Natural killer cell (primary cell): ENCODE measurements around the gene PRKN. TPM values are rescaled to one million over a fixed set of nuclear protein-coding genes. Genes with fewer than 3 reads are reported as not detected.
"Not testable (repeated sequence)": the region's sequence is repeated elsewhere in the genome, so short reads cannot be mapped to it uniquely, and the experiment has no call there.

Source experiments
- ATAC-seq, 3 donors: fragments of 150-1000 bp in 2 of 3; fragments of 200-7000 bp in 1 of 3; cut with Tn5 transposase; 1 replicate in 1 of 3; 2 replicates in 2 of 3; pipeline ENCODE4 v1.10.0; 2021; ENCODE audit warnings: mild to moderate bottlenecking in 2 of 3, moderate library complexity in 2 of 3
- DNase-seq, 2 donors: peaks; one replicate each; pipeline versions ENCODE4 v3.0.0 to v3.0.0-alpha.2; 2013 to 2021; ENCODE audit warnings: mixed read lengths in 1 of 2
- H3K27ac ChIP-seq: one replicate; pipeline ENCODE4 v1.5.1; 2013; ENCODE audit warnings: mild to moderate bottlenecking, low read length
- H3K27me3 ChIP-seq: one replicate; pipeline ENCODE4 v1.6.1; 2013; ENCODE audit warnings: low read length; ENCODE audit not compliant: control insufficient read depth, insufficient read depth
- H3K36me3 ChIP-seq: one replicate; pipeline ENCODE4 v1.6.1; 2013; ENCODE audit warnings: low read length; ENCODE audit not compliant: control insufficient read depth, insufficient read depth
- H3K4me1 ChIP-seq: one replicate; pipeline ENCODE4 v1.6.1; 2013; ENCODE audit warnings: low read length; ENCODE audit not compliant: control insufficient read depth, insufficient read depth
- H3K4me3 ChIP-seq: one replicate; pipeline ENCODE4 v1.5.1; 2013; ENCODE audit warnings: low read length
- H3K9me3 ChIP-seq: one replicate; pipeline ENCODE4 v1.6.1; 2013; ENCODE audit warnings: low read length; ENCODE audit not compliant: control insufficient read depth, insufficient read depth
- H3K27ac Mint-ChIP-seq, 2 donors: one replicate each; pipeline ENCODE4 v1.8.0; 2022; ENCODE audit warnings: mild to moderate bottlenecking in 2 of 2, mixed read lengths in 2 of 2, moderate library complexity in 1 of 2
- H3K27me3 Mint-ChIP-seq, 2 donors: one replicate each; pipeline ENCODE4 v1.8.0; 2022; ENCODE audit warnings: low read depth in 2 of 2, mixed read lengths in 2 of 2
- H3K36me3 Mint-ChIP-seq: one replicate; pipeline ENCODE4 v1.8.0; 2022; ENCODE audit warnings: mixed read lengths
- H3K4me1 Mint-ChIP-seq, 2 donors: one replicate each; pipeline ENCODE4 v1.8.0; 2022; ENCODE audit warnings: mixed read lengths in 2 of 2
- H3K4me3 Mint-ChIP-seq: one replicate; pipeline ENCODE4 v1.8.0; 2022; ENCODE audit warnings: mild to moderate bottlenecking, moderate library complexity, mixed read lengths
- H3K9me3 Mint-ChIP-seq, 2 donors: one replicate each; pipeline ENCODE4 v1.8.0; 2022; ENCODE audit warnings: mixed read lengths in 2 of 2
- WGBS: methylation state at CpG from one replicate; pipeline ENCODE4 v1.1.7; 2013; ENCODE audit warnings: missing lambda C conversion rate; ENCODE audit not compliant: insufficient coverage; 5-methylcytosine and 5-hydroxymethylcytosine counted together
- intact Hi-C: fragments of 100-400 bp; cut with micrococcal nuclease; formaldehyde crosslinking; loops from one replicate; pipeline ENCODE4 v1.14.2; 2022
- total RNA-seq, 4 donors: library from RNA; stranded (reverse); fragments of 120-200 nt in 1 of 4; gene quantifications; one replicate each; pipeline versions ENCODE4 v1.2.3 to v1.2.4, GENCODE V29; 2013 to 2022
- TF ChIP-seq, protein P1 (sequence below): fragments of 200-600 bp; IDR thresholded peaks from one replicate; pipeline ENCODE4 v1.8.0; 2022; ENCODE audit warnings: antibody characterized with exemption

Gene PRKN
- total RNA-seq, 3 donors from 2014 or later (not counting 1 experiment from before 2014, with no cell fraction given): 1.4 to 1.9 (median 1.9) TPM

DNA sequence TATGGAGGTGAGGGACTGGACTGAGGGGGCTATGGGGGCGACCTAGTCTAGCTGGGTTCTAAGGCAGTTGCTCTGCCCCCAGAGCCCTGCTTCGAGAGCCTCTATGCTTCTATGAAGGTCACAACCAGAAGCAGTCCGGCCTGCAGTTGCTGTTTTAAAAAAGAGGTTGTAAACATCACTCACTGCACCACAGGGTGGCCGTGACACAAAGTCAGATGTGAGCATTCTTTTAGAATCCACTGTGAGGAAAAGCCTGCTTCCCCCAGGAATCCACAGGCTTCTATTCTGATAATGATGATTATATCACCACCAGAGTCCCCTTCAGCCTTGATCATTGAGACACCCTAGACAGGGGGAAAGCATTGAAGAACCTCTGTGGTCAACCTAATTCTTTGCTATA is 1224.0 kb downstream of the PRKN start:
- no peak overlapping the region for H3K4me3 Mint-ChIP-seq
- H3K9me3 Mint-ChIP-seq: no peaks in the 10 kb centered on the region
- H3K27me3 Mint-ChIP-seq: peaks cover 0 to 9% of the 10 kb centered on the region in 2 donors
- H3K27me3 ChIP-seq: no peaks in the 10 kb centered on the region
- H3K36me3 ChIP-seq: no peaks in the 10 kb centered on the region
- DNase-seq (no peak), ATAC-seq (no peak)
- TF ChIP-seq, protein P1, sequence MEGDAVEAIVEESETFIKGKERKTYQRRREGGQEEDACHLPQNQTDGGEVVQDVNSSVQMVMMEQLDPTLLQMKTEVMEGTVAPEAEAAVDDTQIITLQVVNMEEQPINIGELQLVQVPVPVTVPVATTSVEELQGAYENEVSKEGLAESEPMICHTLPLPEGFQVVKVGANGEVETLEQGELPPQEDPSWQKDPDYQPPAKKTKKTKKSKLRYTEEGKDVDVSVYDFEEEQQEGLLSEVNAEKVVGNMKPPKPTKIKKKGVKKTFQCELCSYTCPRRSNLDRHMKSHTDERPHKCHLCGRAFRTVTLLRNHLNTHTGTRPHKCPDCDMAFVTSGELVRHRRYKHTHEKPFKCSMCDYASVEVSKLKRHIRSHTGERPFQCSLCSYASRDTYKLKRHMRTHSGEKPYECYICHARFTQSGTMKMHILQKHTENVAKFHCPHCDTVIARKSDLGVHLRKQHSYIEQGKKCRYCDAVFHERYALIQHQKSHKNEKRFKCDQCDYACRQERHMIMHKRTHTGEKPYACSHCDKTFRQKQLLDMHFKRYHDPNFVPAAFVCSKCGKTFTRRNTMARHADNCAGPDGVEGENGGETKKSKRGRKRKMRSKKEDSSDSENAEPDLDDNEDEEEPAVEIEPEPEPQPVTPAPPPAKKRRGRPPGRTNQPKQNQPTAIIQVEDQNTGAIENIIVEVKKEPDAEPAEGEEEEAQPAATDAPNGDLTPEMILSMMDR: no peak
- H3K4me1 ChIP-seq: no peaks in the 10 kb centered on the region
- WGBS: 56% methylated on average over 4 of the region's 4 CpGs
- H3K9me3 ChIP-seq: no peaks in the 10 kb centered on the region
- intact Hi-C loops: no loop called here
- peaks cover 0 to 1% of the 10 kb centered on the region in 2 donors for H3K4me1 Mint-ChIP-seq
- no peaks in the 10 kb centered on the region for H3K36me3 Mint-ChIP-seq
- no peak overlapping the region for H3K4me3 ChIP-seq
- H3K27ac ChIP-seq: no peak overlapping the region
- no peak overlapping the region for H3K27ac Mint-ChIP-seq

- Mint-ChIP-seq H3K36me3 (no peaks in the 10 kb centered on the region), H3K4me3 (no peak overlapping the region), H3K4me1 (peaks cover 0 to 7% of the 10 kb centered on the region in 2 donors), H3K27me3 (peaks cover 6 to 9% of the 10 kb centered on the region in 2 donors), H3K9me3 (no peaks in the 10 kb centered on the region), H3K27ac (no peak overlapping the region)
- Histone ChIP-seq H3K9me3 (no peaks in the 10 kb centered on the region), H3K4me3 (no peak overlapping the region), H3K27me3 (no peaks in the 10 kb centered on the region), H3K36me3 (no peaks in the 10 kb centered on the region), H3K4me1 (no peaks in the 10 kb centered on the region), H3K27ac (no peak overlapping the region)
- WGBS: 94% methylated on average over 4 of the region's 4 CpGs
- TF ChIP-seq, protein P1: no peak
- ATAC-seq (no peak), DNase-seq (no peak)
- intact Hi-C loops: no loop called here
These were observed 1228.7 kb downstream of the PRKN start for GRCh38 chr6:161498881-161499280.

DNA sequence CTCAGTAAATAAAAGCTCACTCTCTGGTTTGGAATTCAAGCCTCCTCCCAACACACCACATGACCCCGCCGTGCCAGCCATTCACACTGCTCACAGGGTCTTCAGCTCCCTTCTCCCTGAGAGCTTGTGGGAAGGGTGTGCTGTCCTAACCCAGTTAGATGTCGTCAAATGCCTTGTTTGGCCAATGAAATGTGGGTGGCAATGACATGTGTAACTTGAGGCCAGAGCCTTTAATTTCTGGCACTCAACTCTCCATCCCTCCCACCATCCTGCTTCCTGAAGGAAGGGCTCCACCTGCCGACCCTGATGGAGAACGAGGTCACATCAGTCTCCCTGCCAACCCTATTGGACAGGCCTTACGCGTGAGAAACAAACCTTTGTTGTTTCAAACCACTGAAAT is 1229.2 kb downstream of the PRKN start:
- Mint-ChIP-seq H3K27me3 (peaks cover 6 to 9% of the 10 kb centered on the region in 2 donors), H3K4me1 (peaks cover 0 to 7% of the 10 kb centered on the region in 2 donors), H3K36me3 (no peaks in the 10 kb centered on the region), H3K9me3 (no peaks in the 10 kb centered on the region), H3K4me3 (no peak overlapping the region), H3K27ac (no peak overlapping the region)
- TF ChIP-seq, protein P1: no peak
- H3K9me3 ChIP-seq: no peaks in the 10 kb centered on the region
- H3K4me3 ChIP-seq: no peak overlapping the region
- intact Hi-C loops: no loop called here
- 75% methylated on average over 4 of the region's 7 CpGs for WGBS
- no peaks in the 10 kb centered on the region for H3K4me1 ChIP-seq
- no peak for DNase-seq
- H3K36me3 ChIP-seq: no peaks in the 10 kb centered on the region
- ATAC-seq: no peak
- no peak overlapping the region for H3K27ac ChIP-seq
- H3K27me3 ChIP-seq: no peaks in the 10 kb centered on the region

DNA sequence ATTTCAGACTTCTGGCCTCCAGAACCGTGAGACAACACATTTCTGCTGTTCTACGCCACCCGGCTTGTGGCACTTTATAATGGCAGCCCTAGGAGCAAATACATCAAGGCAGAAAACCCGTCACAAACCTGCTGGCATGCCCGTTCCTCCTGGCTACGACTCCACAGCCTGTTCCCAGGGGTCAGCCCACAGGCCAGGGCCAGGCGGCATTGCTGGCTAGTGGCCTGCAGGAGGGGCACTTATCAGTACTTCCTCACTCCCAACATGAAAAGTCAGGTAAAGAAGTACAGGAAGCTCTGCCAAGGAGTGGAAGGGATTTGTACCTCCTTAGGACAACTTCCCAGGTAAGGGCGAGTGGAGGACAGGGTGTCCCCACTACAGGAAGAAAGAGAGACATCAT is 1230.6 kb downstream of the PRKN start:
- H3K4me3 Mint-ChIP-seq: no peak overlapping the region
- WGBS: 89% methylated on average over 8 of the region's 8 CpGs
- Histone ChIP-seq H3K4me1 (no peaks in the 10 kb centered on the region), H3K27ac (no peak overlapping the region), H3K4me3 (no peak overlapping the region), H3K9me3 (no peaks in the 10 kb centered on the region), H3K27me3 (no peaks in the 10 kb centered on the region), H3K36me3 (no peaks in the 10 kb centered on the region)
- TF ChIP-seq, protein P1: no peak
- no peak for DNase-seq
- H3K9me3 Mint-ChIP-seq: no peaks in the 10 kb centered on the region
- no peaks in the 10 kb centered on the region for H3K36me3 Mint-ChIP-seq
- peaks cover 0 to 7% of the 10 kb centered on the region in 2 donors for H3K4me1 Mint-ChIP-seq
- ATAC-seq: no peak
- intact Hi-C loops: no loop called here
- H3K27me3 Mint-ChIP-seq: peaks cover 6 to 9% of the 10 kb centered on the region in 2 donors
- no peak overlapping the region for H3K27ac Mint-ChIP-seq

DNA sequence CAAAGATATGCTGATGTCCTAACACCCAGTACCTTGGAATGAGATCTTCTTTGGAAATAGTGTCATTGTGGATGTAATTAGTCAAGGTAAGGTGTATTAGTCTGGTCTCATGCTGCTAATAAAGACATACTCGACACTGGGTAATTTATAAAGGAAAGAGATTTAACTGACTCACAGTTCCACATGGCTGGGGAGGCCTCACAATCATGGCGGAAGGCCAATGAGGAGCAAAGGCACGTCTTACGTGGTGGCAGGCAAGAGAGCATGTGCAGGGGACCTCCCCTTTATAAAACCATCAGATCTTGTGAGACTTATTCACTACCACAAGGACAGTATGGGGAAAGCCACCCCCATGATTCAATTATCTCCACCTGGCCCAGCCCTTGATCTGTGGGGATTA is 1231.3 kb downstream of the PRKN start:
- H3K9me3 ChIP-seq, ATAC-seq, H3K4me1 Mint-ChIP-seq, intact Hi-C loops, H3K27ac ChIP-seq, H3K4me3 ChIP-seq, H3K36me3 Mint-ChIP-seq, H3K9me3 Mint-ChIP-seq, H3K4me1 ChIP-seq, DNase-seq, H3K4me3 Mint-ChIP-seq, H3K36me3 ChIP-seq, H3K27me3 ChIP-seq, H3K27ac Mint-ChIP-seq, H3K27me3 Mint-ChIP-seq: not testable (repeated sequence)
- WGBS: 86% methylated on average over 4 of the region's 4 CpGs
